Heart left ventricle (tissue), 16 donors: ENCODE data around the gene SLC6A13. TPM values are rescaled to one million over a fixed set of nuclear protein-coding genes. Genes with fewer than 3 reads are reported as not detected.

Experiments used
- ATAC-seq, 4 donors: fragments of 200-7000 bp; cut with Tn5 transposase; one replicate each; pipeline ENCODE4 v1.9.1; 2020 to 2022; ENCODE audit warnings: moderate library complexity in 4 of 4, mild to moderate bottlenecking in 3 of 4, moderate number of reproducible peaks in 1 of 4
- DNase-seq, 5 donors: peaks; one replicate each; pipeline ENCODE4 v3.0.0-alpha.2; 2020
- H3K27ac ChIP-seq, 12 donors: fragments of 200-600 bp; sonication (generic) in 4 of 12; one replicate each; pipeline versions ENCODE4 v1.5.0 to v1.8.0; 2016 to 2022; ENCODE audit warnings: mild to moderate bottlenecking in 2 of 12
- H3K27me3 ChIP-seq, 9 donors: fragments of 200-600 bp; sonication (generic) in 2 of 9; one replicate each; pipeline versions ENCODE4 v1.5.1 to v1.8.0; 2016 to 2022; ENCODE audit warnings: mild to moderate bottlenecking in 3 of 9
- H3K36me3 ChIP-seq, 9 donors: fragments of 200-600 bp; sonication (generic) in 2 of 9; one replicate each; pipeline versions ENCODE4 v1.5.0 to v1.8.0; 2018 to 2022; ENCODE audit warnings: mild to moderate bottlenecking in 2 of 9
- H3K4me1 ChIP-seq, 12 donors: fragments of 200-600 bp; sonication (generic) in 4 of 12; one replicate each; pipeline versions ENCODE4 v1.5.0 to v1.8.0; 2016 to 2022; ENCODE audit warnings: mild to moderate bottlenecking in 3 of 12
- H3K4me3 ChIP-seq, 12 donors: fragments of 200-600 bp; sonication (generic) in 4 of 12; one replicate each; pipeline versions ENCODE4 v1.5.0 to v1.8.0; 2017 to 2022; ENCODE audit warnings: mild to moderate bottlenecking in 9 of 12, moderate library complexity in 4 of 12
- H3K9me3 ChIP-seq, 12 donors: fragments of 200-600 bp; sonication (generic) in 4 of 12; one replicate each; pipeline versions ENCODE4 v1.5.0 to v1.8.0; 2016 to 2022; ENCODE audit warnings: mild to moderate bottlenecking in 1 of 12
- POLR2A ChIP-seq, 2 donors: fragments of 450-650 bp; IDR thresholded peaks; one replicate each; pipeline ENCODE4 v1.6.1; 2017; ENCODE audit warnings: antibody characterized with exemption in 2 of 2, mild to moderate bottlenecking in 2 of 2, moderate library complexity in 2 of 2
- WGBS, 4 donors: extraction: QIAGEN DNeasy Blood & Tissue Kit in 2 of 4; methylation state at CpG; one replicate each; pipeline versions ENCODE4 v1.1.5 to v1.1.7; 2013 to 2018; 5-methylcytosine and 5-hydroxymethylcytosine counted together
- intact Hi-C, 10 donors: fragments of 100-400 bp; cut with DNase I; formaldehyde crosslinking; loops; one replicate each; pipeline versions ENCODE4 v1.11.1 to v1.14.2; 2022
- polyA plus RNA-seq, 2 donors: library from polyadenylated mRNA; stranded (reverse); fragments of 200-250 nt; gene quantifications; one replicate each; pipeline ENCODE4 v1.2.3, GENCODE V29; 2013
- total RNA-seq, 9 donors: library from RNA; depleted of rRNA in 2 of 9; stranded (reverse); fragments of >200 nt in 2 of 9; fragmentation: NEBNext Ultra II Directional in 3 of 9; extraction: Animal tissue kit (Norgen Biotek cat#: 25700) in 3 of 9; gene quantifications; one replicate each; pipeline versions ENCODE4 v1.1.0 to v1.2.4, GENCODE V29; 2016 to 2023
- TF ChIP-seq, protein P1 (sequence below), 12 donors: fragments of 200-600 bp; sonication (generic) in 4 of 12; IDR thresholded peaks; one replicate each; pipeline versions ENCODE4 v1.5.0 to v1.8.0; 2018 to 2022; ENCODE audit warnings: antibody characterized with exemption in 12 of 12, mild to moderate bottlenecking in 5 of 12
- donor health status: ischemic (EF 13 %, LVEDD 7.1; RV severe dilation, severe dysfunction).
- donor health status: healthy with polysubstance abuse.
- donor health status: DM: no; HTN: yes; CAD: no.
- donor health status: DM: no; HTN: no; CAD: no.
- donor health status: ischemic (EF 25% LVEDD 6.9; RV normal size, moderate dysfunction).
- donor health status: ischemic (EF 25% LVEDD 5.7; RV mildly dilated, moderate dysfunction).
- donor health status: healthy.
- donor health status: DM: yes; HTN: yes; CAD: no.
- donor health status: ischemic (EF 35%, LVEDD 5.7; RV mildly dilated, moderate dysfunction).
- donor health status: nonischemic (EF 11% LVEDD 7.7; RV severe dilation, severe dysfunction).
- donor health status: DM: yes; HTN: yes; CAD: no.
- donor health status: PGD.
- donor health status: ischemic (EF 29% LVEDD 5.4; RV normal size, mild dysfunction).
- donor health status: nonischemic (EF 23%, LVEDD 6.1; RV moderate dilation, normal function).

The SLC6A13 gene
- total and polyA plus RNA-seq, 11 donors: 0.79 to 4.6 (median 2.6) TPM

DNA sequence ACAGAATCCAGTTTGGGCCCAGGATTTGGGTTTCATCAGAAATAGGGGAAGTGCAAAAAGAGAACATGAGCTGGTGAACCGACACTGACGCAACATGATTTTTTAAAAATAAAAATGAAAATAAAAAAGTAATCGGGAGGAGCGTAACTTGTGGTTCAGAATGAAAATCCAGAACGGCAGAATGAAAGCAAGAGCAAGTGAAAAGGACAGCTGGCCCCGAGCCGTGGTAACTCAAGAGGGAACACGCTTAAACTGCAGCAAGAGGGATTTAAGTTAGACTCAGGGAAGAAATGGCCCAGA lies 50.3 kb downstream of the SLC6A13 start:
- TF ChIP-seq, protein P1, sequence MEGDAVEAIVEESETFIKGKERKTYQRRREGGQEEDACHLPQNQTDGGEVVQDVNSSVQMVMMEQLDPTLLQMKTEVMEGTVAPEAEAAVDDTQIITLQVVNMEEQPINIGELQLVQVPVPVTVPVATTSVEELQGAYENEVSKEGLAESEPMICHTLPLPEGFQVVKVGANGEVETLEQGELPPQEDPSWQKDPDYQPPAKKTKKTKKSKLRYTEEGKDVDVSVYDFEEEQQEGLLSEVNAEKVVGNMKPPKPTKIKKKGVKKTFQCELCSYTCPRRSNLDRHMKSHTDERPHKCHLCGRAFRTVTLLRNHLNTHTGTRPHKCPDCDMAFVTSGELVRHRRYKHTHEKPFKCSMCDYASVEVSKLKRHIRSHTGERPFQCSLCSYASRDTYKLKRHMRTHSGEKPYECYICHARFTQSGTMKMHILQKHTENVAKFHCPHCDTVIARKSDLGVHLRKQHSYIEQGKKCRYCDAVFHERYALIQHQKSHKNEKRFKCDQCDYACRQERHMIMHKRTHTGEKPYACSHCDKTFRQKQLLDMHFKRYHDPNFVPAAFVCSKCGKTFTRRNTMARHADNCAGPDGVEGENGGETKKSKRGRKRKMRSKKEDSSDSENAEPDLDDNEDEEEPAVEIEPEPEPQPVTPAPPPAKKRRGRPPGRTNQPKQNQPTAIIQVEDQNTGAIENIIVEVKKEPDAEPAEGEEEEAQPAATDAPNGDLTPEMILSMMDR (IDR thresholded peaks at IDR 0.05): no peak
- no peak for TF ChIP-seq POLR2A (IDR thresholded peaks at IDR 0.05)
- no peaks in the 10 kb centered on the region for H3K9me3 ChIP-seq
- 83 to 85% (median 84%) methylated on average over 8 of the region's 8 CpGs for WGBS, 4 donors
- peaks cover 0 to 13% (median 0%) of the 10 kb centered on the region in 9 donors for H3K27me3 ChIP-seq
- no peaks in the 10 kb centered on the region for H3K36me3 ChIP-seq
- ATAC-seq (peak in 1 of 4 donors; percentile 10), DNase-seq (no peak)
- intact Hi-C loops: no loop called here
- H3K4me1 ChIP-seq: peaks cover 0 to 22% (median 0%) of the 10 kb centered on the region in 12 donors
- H3K4me3 ChIP-seq: peak overlapping the region in 2 of 12 donors; percentile 10 to 40
- peak overlapping the region in 1 of 12 donors; percentile 77 for H3K27ac ChIP-seq

DNA sequence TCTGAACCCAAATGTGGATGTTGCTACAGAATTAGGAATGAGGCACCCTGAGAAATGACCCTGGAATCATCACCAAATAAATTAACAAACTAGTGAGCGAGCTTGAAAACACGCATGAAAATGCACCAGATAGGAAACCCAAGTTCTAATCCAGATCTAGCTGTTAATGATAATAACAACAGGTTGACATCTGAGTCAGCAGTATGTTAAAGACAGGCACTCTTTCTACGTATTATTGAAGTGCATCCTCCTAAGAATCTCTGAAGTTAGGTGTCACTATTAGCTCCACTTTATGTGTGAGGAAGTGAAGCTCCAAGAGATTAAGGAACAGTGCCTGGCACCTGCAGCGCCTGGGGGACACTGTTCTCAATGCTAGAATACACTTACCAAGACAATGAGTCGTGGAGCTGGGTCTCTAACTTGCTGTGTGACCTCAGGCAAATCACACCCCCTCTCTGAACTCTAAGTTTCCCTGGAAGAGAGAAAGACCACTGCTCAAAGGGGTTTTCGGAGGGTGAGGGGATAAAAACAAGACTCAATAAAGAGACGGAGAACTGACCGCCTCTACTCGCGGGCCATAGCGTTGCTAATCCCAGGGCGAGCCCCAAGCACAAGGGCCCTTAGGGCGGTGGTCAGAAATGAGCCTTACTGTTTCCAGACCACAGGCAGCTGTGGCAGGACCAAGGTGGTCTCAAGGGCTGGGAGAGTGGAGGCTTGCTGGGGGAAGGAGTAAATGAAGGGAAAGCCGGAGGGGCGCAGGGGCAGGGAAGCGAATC lies 50.8 kb downstream of the SLC6A13 start:
- DNase-seq (peak in 1 of 5 donors; percentile 36), ATAC-seq (no peak)
- WGBS, 4 donors: 90 to 93% (median 90%) methylated on average over 16 of the region's 16 CpGs
- TF ChIP-seq, protein P1 (IDR thresholded peaks at IDR 0.05): no peak
- TF ChIP-seq POLR2A (IDR thresholded peaks at IDR 0.05): no peak
- Histone ChIP-seq H3K27me3 (peaks cover 0 to 13% (median 0%) of the 10 kb centered on the region in 9 donors), H3K9me3 (no peaks in the 10 kb centered on the region), H3K36me3 (no peaks in the 10 kb centered on the region), H3K27ac (peak overlapping the region in 1 of 12 donors; percentile 77), H3K4me3 (no peak overlapping the region), H3K4me1 (peaks cover 0 to 22% (median 0%) of the 10 kb centered on the region in 12 donors)
- intact Hi-C loops: no loop called here

DNA sequence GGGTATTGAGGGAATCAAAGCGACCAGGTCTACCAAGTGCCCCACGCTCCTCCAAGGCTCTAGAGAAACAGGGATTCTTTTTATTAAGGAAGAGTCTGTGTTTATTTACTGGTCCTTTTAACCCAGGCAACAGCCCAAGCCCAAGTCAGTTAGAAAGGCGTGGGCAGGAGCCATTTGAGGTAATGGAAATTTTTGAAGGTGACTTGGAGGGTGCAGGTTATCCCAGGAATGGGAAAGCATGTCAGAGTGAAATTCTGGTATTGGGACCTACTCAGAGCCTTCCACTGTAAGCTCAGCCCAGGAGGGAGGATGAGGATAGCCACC lies 51.5 kb downstream of the SLC6A13 start:
- no peak for DNase-seq
- intact Hi-C loops: no loop called here
- peaks cover 0 to 22% (median 0%) of the 10 kb centered on the region in 12 donors for H3K4me1 ChIP-seq

More for the DNA sequence above, 51.5 kb downstream of the SLC6A13 start:
- no peak overlapping the region for H3K27ac ChIP-seq
- peaks cover 0 to 13% (median 0%) of the 10 kb centered on the region in 9 donors for H3K27me3 ChIP-seq
- ATAC-seq: no peak
- TF ChIP-seq POLR2A (IDR thresholded peaks at IDR 0.05): no peak
- TF ChIP-seq, protein P1 (IDR thresholded peaks at IDR 0.05): no peak
- no peaks in the 10 kb centered on the region for H3K9me3 ChIP-seq
- H3K4me3 ChIP-seq: no peak overlapping the region
- no peaks in the 10 kb centered on the region for H3K36me3 ChIP-seq
- WGBS, 4 donors: 92 to 94% (median 93%) methylated on average over 3 of the region's 3 CpGs
